NCI-H69 (cell line): ENCODE data around the gene RNF220.

ENCODE experiments used
- DNase-seq: peaks from one replicate; lab custom pipeline; 2025; lab: John Stamatoyannopoulos, UW

The RNF220 gene

DNA sequence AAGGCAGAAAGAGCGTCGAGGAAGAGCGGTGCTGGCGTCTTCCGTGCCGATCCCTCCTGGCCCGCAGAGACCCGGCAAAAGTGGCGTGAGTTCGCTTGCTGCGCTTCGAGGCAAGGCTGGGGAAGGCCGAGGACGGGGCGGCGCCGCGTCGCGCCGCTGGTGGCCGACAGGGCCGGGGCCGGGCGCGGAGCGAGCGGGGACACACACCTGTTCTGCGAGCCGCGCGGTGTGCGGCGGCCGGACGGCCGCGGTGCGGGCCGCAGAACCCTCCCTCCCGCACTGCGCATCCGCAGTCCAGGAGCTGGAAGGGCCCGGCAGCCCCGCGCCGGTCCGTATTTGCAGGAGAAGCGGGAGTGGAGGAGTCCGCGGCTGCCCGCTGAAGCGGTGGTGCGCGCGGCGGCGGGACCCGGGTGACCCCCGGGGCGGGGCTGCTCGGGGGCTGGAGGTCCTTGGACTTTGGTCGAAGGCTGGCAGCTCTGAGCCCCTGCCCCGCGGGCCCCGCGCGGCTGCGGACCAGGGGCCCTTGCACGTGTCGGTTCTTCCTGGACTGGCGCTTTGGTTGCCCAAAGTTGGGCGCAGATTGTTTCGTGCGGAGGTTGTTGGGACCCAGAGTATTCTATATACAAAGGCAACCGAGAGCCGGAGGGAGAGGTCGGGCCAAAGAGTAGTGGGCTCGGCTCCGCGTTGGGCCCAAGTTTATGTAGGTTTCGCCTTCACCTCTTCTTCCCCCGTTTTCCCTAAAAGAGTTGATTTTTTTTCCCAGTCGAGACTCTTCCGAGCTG lies 2.6 kb downstream of the RNF220 start:
- DNase-seq = peak; percentile 52

DNA sequence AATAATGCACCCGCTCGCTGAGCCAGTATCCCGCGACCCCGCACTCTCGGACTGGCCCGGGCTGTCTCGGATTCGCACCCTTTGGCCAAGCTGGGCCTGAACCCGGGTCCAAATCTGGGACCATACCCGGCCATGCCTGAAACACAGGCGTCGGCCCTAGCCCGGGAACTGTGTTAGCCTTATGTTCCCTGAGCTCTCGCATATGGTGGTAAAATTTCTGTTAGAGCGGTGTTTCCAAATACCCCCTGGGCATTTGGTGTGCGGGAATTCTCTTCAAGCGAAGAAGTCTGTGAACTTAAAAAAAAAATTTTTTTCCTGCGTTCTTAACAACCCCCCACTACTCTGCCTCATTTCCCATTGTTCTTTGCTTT lies 3.1 kb downstream of the RNF220 start:
- DNase-seq = no peak

GRCh38 chr1:44408632-44409602 lies 3.9 kb downstream of the RNF220 start:
- no peak for DNase-seq

DNA sequence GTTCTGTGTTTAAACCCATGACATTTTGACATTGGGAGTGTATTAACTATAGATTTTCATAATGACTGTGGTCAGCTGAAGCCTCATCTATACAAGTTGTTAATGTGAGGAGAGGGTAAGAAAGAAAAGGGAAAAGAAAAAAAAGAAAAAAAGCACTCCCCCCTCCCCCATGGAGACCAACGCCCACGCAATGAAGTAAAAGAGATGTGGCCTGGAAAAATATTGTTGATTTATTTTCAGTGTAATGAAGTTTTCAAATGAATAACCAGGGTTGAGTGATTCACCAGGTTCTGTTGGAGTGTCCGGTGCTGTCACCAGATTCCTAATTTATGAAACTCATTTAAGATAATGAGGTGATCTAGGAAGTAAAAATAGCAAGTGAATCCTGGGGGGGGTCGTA lies 4.7 kb downstream of the RNF220 start:
- DNase-seq = no peak

GRCh38 chr1:44411861-44412260 lies 6.8 kb downstream of the RNF220 start:
- no peak for DNase-seq

GRCh38 chr1:44412601-44413000 lies 7.5 kb downstream of the RNF220 start:
- DNase-seq = no peak

GRCh38 chr1:44413740-44414139 lies 8.7 kb downstream of the RNF220 start:
- no peak for DNase-seq

- DNase-seq = no peak
These were observed 10.0 kb downstream of the RNF220 start for GRCh38 chr1:44415013-44415412.

DNA sequence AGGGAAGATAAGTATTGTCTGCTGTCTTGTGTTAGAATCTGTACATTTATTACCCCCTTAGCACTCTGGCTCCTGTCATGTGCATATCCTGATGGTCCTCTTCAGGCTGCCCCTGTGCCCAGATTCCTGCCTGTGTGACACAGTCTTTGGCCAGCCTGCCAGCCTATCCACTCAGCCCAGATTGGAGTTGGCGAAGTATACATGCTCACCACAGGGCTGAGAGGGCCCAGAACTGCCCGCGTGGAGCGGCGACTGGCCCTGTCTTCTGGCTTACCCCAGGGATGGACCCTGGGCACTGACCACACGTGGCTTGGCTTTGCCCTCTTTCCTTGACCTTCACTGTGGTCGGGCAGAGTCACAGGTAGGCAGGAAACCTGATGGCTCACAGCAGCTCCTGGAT lies 11.4 kb downstream of the RNF220 start:
- DNase-seq = no peak

- peak; percentile 90 for DNase-seq
These were observed 12.4 kb downstream of the RNF220 start for GRCh38 chr1:44417351-44418021.

DNA sequence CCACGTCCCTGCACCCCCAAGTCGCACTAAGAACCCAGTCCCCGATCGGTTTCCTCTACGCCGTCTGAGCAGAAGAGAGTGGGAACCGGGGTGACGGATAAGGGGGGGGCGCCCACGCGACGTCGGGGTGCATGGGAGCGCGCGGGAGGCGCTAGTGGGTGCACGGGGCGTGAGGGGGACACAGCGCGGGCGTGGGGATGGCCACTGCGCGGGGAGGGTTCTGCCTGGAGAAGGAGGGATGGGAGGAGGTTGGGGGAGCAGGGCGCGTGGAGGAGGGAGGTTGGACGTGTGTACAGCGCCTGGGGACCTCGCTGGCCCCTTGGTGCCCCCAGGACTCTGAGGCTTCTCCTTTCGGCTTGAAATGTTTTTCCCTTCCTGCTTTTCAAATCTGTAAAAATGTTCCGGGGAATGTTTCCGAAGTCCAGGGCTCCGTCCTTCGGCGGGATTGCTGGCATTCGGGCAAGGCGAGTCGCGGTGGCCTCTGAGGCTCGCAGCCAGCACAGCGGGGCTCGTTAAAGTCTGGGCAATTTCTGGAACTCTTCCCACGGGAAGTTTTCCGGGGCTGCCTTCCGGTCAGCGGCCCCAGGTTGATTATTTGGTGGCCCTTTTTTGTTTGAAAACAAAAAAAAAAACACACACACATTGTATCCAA lies 13.1 kb downstream of the RNF220 start:
- DNase-seq = peak; percentile 72

- DNase-seq = no peak
These were observed 14.8 kb downstream of the RNF220 start for GRCh38 chr1:44419901-44420300.

GRCh38 chr1:44420535-44420934 lies 15.5 kb downstream of the RNF220 start:
- DNase-seq = no peak

- DNase-seq = peak; percentile 85
These were observed 16.4 kb downstream of the RNF220 start for GRCh38 chr1:44421446-44421884.

GRCh38 chr1:44422161-44422560 lies 17.1 kb downstream of the RNF220 start:
- DNase-seq = no peak

- DNase-seq = no peak
These were observed 18.8 kb downstream of the RNF220 start for GRCh38 chr1:44423591-44424537.

- DNase-seq = no peak
These were observed 19.7 kb downstream of the RNF220 start for GRCh38 chr1:44424747-44425146.

GRCh38 chr1:44425341-44426082 lies 20.5 kb downstream of the RNF220 start:
- no peak for DNase-seq

GRCh38 chr1:44431861-44432260 lies 26.8 kb downstream of the RNF220 start:
- DNase-seq = no peak

GRCh38 chr1:44433209-44433608 lies 28.2 kb downstream of the RNF220 start:
- no peak for DNase-seq
